GM19239 (cell line): ENCODE measurements around the gene HS3ST4.
"Not testable (repeated sequence)": the region's sequence is repeated elsewhere in the genome, so short reads cannot be mapped to it uniquely, and the experiment has no call there.

Experiments
- DNase-seq: peaks from one replicate; pipeline ENCODE4 v3.0.0; 2011; ENCODE audit warnings: low spot score; ENCODE audit not compliant: insufficient read length
- FAIRE-seq: peaks from 2 replicates; lab custom pipeline; 2011; peaks lifted over from hg19 to GRCh38; lab: Jason Lieb, UNC

HS3ST4 gene

DNA sequence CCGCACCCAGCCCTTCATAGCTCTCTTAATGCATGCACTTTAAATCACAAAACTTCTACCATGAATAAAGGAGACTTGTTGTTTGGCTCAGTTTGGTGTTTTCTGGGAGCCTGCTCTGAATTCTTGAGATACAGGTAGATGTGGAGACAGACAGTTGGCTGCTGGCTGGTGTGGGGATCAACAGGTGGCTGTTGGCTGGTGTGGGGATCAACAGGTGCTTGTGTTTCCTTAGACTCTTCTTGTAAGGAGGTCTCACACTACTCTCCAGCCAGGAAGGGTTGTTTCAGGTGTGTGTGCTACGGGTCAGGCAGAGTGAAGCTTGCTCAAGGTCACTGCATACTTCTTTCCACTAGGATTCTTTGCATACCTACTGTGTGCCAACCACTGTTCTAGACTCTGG, 265.9 kb downstream of the HS3ST4 start:
- DNase-seq (no peak), FAIRE-seq (no peak)

DNA sequence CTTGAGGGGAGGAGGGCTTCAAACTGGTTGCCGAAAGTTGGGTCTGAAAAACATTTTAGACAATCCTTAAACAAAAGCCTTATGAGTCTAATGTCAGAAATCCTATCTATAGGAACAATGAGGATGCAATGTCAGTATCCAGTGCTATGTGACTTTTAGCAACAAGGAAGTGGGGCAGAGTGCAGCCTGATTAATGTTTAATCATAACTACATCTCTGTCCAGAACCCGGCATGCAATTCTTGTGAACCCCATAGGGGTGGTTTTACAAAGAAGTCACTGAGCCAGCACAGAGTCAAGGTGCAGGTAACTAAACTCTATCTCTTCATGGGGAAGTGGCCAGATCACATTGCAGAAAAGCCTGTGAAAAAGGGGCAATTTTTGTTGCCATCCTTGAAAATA, 267.5 kb downstream of the HS3ST4 start:
- FAIRE-seq = no peak
- no peak for DNase-seq

DNA sequence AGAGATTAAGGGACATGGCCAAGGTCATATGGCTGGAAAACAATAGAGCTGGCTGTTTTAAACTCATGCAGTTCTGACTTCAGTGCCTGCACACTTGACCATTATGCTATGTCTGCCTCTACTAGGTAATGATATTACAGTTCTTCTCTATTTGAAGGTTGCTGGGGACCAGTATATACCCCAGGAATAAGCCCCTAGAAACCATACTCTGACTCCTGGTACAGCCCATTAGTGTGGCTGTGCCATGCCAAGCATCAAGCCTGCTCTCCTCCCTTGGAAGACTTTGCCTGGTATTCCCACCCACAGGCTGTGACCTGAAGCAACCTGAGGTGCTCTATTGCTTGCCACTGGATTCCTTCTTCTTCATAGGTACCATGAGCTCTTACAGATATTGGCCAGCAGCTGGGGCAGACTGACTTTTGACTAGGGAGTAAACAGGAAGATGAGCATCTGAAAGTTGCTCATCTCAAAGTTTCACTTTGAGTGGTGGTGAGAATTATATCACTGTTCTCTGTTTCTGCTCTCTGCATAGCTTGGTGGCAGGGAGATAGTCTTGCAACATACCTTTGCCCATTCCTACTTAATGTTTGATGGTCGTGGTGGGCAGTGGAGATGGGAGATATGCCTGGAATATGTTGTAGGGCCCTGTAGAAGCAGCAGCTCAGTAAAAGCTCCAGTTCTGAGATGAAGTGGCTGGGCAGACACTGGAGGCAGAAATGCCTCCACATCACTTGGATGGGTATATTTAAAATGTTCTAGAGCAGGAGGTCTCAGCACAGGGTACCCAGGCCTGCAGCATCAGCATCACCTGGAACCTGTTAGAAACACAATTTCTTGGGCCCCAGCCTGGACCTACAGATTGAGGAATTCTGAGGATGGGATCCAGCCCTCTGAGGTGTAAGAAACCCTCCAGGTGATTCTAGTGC, 274.7 kb downstream of the HS3ST4 start:
- FAIRE-seq (peak; percentile 21), DNase-seq (peak; percentile 18)

DNA sequence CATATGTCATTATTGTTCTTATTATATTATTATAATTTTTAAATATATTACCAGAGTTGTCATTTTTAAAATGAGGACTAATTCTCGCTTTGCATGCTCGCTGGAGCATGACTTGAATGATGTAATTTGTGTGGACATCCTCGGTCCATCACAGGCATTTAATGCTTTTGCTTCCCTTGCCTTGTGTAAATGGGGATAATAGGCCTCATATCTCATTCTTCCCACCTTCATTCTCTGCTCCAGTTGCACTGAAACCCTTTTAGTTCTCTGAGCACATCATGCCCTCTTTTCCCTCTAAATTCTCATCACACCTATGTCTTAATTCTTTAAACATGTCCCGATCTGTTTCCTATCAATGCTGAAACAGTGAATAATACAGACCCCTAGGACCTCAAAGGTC, 285.4 kb downstream of the HS3ST4 start:
- FAIRE-seq = no peak

DNA sequence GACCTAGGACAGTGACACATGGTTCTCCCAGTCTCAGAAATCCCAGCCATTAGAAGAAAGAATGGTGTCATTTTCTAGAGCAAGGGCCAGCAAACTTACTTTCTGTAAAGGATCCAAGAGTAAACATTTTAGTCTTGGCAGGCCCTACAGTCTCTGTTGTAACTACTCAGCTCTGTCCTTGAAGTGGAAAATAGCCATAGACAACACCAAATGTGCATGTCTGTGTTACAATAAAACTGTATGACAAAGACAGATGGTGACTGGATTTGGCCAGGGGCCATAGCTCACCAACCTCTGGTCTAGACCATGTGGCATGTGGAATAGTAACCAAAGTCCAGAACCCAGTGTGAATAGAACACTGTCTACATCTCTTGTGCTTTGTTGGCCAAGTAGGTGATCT, 286.5 kb downstream of the HS3ST4 start:
- FAIRE-seq (no peak), DNase-seq (no peak)

More for the DNA sequence above, 285.4 kb downstream of the HS3ST4 start:
- no peak for DNase-seq

DNA sequence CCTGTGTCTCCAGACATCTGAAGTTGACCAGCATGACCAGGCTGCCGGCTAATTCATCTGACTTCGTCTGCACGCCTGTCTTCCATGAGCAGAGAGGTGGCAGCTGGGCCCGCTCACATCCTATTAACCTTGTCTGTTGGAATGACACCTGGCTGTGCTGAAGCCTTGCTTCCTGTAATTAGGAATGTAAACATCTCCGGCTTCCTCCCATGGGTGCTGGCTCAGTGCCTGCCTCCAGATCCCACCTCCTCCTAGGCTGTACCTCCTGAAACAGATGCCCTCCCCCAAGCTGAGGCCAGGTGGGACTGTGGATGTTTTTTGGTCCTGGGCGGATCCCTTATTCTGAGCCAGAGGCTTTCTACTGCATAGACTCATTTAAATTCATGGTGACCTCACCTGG, 296.3 kb downstream of the HS3ST4 start:
- DNase-seq = no peak
- FAIRE-seq = no peak

DNA sequence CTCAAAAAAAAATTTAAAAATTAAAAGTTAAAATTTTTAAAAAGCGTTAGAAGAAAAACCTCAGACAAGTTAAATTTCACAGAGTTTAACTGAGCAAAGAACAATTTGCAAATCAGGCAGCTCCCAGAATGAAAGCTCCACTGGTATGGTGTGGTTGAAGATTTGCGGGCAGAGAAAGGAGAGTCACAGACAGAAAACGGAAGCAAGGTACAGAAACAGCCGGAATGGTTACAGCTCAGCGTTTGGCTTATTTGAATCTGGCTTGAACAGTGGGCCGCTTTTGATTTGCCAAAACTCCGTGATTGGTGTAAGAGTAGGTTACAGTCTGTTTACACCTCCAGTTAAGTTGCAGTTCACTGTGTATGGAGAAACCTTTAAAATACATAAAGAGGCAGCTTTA, 297.1 kb downstream of the HS3ST4 start:
- no peak for DNase-seq
- FAIRE-seq = no peak

DNA sequence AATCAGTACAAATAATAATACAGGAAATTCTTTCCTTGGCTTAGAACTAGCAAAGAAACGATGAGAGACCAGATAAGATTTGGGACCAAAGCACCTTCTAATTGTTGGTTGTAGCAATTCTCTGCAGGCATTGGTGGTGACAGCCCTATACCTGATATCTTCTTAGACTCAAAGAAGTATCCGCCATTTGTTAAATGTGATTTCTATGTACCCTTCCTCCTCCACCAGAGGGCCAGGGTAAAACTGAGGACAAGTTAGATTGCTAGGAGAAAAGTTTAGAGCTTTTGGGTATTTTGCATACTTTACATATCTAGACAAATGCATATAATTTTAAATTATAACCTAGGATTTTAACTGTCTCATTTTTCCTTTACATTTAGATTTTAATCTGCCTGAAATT, 304.3 kb downstream of the HS3ST4 start:
- no peak for DNase-seq
- no peak for FAIRE-seq

DNA sequence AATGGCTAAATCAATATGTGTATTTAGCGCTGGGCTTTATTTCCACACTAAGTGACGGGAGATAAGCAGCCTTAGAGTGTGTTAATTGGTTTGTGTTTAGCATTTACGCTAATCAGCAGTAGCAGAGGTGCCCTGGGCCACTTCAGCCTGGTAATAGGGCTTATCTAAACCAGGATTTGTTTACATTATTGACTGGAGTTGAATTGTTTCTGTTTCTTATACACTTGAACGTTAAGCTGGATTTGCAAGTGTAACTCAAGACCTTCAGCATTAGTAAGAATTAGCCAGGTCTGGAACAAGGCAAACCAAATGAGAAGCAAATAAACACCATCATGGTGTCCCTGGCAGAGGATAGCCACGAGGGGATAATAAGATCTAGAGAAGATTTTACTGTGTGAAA, 313.6 kb downstream of the HS3ST4 start:
- DNase-seq (no peak), FAIRE-seq (no peak)

DNA sequence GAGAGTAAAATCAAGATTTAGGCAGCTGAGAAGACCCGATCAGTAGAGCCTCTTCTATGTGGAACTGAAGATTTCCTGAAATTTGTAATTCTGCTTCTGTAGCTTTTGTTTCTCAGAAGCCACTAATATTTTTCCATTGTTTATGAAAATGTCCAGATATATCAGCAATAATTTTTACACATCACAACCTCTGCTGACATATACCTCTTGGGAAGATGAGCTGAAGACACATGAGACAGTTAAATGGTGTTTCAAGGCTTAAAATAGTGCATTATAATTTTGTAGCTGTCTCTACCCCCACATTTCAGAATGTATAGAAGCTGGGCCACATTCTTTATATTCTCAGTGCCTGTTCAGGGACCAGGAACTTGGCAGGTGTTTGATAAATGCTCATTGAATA, 320.6 kb downstream of the HS3ST4 start:
- no peak for FAIRE-seq
- DNase-seq = no peak

DNA sequence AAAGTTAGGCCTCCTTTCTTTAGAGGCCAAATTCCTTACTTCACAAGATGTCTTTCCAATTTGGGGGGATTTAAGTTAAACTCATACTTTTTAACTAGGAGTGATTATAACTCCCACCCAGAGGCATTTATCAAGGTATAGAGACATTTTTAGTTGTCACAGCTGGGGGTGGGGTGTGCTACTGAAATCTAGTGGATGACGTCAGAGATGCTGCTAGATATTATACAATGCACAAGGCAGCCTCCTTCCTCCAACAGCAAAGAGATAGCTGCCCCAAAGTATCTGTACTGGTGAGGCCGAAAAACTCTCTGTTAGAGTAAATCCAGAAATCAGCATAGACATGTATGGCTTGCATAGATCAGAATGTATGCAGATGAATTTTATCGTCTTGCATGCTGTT, 324.0 kb downstream of the HS3ST4 start:
- no peak for DNase-seq
- no peak for FAIRE-seq

DNA sequence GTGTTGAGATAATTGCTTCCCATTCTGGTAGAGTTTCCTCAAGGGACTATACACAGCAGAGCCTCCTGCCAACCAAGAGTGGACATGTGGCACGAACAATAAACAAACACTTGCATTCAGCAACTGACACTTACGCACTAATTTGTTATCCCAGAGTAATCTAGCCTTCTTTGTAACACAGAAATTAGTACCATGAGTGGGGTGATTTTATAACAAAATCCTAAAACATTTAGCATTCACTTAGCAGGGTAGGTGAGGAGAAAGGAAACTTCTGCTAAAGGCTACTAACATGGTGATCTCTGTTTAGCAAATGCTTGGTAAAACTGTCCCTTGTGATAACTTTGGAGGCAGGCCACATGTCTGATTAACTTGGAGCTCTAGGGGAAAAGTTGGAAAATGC, 325.2 kb downstream of the HS3ST4 start:
- no peak for DNase-seq
- no peak for FAIRE-seq

DNA sequence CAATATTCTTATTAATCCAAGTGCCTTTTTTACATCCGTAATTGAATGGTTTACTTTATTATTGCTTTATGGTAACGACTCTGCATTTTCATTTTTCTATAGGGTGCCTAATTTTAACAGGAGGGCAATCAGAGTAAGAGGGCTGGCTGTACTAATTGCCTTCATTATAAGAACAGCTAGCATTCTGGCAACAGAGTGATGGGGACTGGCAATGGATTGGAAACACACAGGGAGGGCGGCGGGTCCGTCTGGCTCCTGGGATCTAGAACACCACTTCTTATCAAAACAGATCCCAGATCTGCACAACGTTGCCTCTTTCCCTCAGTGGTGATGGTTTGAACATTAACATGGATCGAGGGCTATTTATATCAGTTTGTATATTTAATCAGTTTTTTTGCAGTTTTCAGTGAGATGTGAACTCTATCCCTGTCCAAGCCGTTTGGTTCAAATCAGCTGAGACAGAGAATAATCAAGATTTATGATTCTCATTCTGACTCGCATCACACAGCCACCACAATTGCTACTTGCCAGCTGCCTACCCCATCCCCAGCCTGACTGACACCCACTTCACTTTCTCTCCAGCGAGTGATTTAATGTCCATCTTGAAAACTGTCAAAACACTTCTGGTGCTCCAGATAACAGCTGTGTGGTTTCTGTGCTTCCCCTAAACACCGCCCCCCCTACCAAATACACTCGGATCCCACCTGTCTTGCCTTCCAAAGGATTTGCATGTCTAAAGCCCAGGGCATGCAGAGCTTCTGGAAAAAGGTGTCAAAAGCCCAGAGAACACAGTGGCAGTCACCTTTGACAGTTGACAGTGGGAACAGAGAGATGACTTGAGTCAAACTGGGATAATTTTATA, 327.9 kb downstream of the HS3ST4 start:
- FAIRE-seq = no peak
- DNase-seq = no peak

DNA sequence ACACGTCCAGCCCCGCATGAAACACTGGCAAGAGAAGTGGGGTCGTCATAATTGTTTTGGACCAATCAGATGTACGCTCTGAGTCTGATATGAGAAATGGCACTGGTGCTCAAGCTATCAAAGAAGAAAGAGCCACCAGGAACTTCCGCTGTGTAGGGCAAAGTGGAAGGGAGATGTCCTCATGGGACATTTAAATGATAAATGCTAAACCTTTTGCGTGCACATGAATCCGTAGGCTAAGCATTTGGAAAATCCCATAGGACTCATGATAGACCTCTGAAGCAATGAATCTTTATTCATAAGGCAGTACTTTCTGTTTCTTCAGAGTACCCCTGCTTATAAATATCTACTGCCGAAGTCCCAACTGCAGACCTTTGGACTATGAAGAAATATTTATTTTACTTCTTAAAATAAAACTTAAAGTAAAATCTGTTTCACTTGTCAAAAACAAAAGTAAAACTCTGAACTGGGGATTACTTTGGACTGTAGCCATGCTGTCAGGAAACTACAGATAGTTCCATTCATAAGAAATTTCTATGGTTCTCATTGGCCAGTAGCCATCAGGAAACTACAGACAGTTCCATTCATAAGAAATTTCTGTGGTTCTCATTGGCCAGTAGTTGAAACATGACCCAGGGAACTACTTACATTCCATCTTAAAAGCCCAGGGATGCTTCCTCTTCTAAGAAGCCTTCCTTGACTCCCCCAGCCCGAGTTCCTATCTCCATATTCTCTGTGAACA, 335.1 kb downstream of the HS3ST4 start:
- FAIRE-seq (no peak), DNase-seq (no peak)

DNA sequence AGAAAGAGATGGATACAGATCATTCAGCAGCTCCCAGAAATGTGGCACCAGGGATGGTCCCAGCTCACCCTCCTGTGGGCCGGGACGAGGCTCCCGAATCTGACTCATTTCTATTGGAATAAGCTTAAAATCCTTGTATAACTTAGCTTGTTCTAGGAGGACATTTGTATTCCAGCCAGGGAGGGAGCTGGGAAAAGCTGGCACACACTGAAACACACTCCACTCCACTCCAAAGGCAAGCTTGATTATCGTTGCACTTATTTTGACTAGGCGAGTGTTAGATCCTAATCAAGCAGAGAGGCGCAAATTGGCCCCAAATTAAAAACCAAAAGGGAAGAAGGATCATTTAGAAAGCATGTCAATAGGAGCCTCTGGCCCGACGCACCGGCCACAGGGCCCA, 339.5 kb downstream of the HS3ST4 start:
- FAIRE-seq (no peak), DNase-seq (no peak)

DNA sequence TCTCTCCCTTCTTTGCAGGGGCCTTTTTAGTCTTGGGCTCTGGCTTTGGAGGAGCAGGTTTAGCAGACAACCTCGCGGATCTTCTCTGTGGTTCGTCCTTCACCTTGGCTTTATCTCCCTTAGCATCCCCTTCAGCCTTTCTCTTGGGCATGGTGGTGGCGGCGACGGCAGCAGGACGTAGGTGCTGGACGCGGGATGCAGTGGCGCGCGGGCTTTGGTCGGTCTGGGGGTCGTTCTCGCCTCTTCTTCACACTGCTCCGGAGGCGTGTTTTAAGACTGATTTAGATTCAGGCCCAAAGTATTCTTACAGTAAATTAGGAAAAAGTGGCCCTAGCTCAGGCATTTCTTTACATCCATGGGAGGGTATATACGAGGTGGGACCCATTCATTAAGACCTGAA, 340.9 kb downstream of the HS3ST4 start:
- FAIRE-seq, DNase-seq: not testable (repeated sequence)

DNA sequence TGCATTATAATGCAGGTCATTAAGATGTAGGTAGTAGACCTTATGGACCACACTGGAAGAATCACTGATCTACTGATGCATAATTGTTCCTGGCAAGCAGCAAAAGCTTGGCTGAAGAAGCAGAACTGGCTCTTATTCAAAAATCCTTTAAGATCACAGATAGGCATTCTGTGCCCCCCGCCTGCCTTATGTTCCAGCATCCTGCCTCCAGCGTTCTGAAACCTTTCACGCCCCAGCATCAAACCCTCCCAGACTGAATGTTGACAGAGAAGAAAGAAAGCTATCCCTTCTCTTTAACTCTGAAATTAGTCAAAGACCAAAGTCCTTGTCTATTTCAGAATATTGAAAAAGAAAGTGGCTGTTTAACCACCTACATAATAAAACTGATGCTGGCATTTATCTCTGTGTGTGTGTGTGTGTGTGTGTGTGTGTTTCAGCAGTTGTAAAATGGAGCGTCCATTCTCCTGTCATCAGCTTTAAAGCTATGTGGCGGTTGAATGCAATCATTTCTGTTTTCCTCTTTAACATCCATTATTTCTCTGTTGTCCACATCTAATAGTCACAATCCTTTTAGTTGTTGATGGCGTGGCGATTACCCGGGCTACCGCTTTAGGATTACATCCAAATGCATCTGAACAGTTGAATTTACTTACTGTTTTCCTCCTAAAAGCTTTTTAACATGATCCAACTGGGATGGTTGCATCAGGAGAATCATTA, 350.4 kb downstream of the HS3ST4 start:
- FAIRE-seq (no peak), DNase-seq (no peak)

DNA sequence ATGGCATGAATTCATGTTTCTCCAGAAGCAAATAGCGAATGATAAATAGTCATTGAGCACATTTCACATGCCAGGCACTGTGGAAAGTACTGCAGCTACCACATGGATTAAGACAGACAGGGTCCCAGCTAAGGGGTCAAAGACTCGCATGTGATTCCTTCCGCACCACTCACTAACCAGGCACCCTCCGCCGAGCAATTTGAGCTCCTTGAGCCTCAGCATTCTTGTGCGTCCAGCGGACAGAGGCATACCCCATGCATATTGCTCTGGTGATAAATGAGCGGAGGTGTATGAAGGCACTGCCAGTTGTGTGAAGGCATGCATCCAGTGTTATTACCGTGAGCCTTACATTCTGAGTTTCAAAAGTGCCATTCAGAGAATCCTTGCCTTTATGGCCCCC, 358.7 kb downstream of the HS3ST4 start:
- FAIRE-seq (no peak), DNase-seq (no peak)

DNA sequence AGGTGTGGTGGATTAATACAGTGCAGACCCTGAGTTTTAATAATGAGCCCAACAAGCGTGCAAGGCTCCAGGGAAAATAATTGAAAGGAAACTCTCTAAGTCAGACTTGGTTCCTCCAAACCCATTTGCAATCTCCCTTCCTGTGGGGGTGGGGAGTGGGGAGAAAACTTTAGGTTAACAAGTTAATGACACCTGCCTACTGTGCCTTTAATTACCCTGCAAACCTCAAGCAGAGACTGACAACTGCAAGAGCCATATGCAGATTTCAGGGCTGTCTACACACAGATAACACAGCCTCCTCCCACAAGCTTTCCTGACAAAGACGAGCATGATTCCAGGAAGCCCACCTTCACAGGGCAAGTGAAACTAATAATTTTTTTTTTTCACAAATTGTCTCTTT, 359.3 kb downstream of the HS3ST4 start:
- no peak for DNase-seq
- FAIRE-seq = no peak

DNA sequence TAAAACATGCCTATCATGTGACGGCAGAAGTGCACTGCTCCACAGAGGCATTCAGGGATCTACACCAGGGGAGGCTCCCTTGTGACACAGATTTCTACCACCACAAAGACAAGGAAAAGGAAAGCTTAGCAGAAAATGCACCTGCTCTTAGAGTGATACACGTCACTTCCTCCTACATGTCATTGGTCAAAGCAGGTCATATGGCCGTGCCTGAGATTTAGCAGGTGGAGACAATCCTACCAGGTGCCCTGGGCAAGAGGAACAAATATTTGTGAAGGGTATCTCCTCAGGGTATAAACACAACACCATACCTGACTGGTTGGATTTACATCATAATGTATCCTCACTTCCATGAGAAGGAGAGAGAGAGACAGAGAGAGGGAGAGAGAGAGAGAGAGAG, 362.1 kb downstream of the HS3ST4 start:
- DNase-seq (no peak), FAIRE-seq (no peak)
